ENCODE data around the gene TRIM15. TPM values are rescaled to one million over a fixed set of nuclear protein-coding genes. Genes with fewer than 3 reads are reported as not detected.
A peak's percentile ranks its signal among the peaks of the same experiment; 100 is the strongest.

TRIM15 gene
- total RNA-seq, 1 donor = not detected

DNA sequence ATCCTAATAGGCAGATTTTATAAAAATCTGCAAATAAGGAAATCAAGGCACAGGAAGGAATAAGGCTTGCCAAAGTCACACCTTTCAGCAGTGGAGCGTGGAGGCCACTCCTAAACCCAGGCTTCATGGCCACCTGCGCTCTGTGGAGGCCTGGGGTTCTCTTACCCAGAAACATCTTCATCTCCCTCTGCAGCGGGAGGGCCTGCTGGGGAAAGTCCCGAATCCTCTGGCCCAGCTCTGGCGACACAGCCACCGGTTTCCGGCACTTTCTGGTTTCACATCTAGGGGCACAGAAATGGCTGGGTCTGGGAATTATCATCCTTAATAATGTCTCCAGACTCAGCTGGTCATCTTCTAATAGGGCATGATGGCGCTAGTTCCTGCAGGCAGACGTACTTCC is 6.6 kb upstream of the TRIM15 start:
- TF ChIP-seq, protein P1, sequence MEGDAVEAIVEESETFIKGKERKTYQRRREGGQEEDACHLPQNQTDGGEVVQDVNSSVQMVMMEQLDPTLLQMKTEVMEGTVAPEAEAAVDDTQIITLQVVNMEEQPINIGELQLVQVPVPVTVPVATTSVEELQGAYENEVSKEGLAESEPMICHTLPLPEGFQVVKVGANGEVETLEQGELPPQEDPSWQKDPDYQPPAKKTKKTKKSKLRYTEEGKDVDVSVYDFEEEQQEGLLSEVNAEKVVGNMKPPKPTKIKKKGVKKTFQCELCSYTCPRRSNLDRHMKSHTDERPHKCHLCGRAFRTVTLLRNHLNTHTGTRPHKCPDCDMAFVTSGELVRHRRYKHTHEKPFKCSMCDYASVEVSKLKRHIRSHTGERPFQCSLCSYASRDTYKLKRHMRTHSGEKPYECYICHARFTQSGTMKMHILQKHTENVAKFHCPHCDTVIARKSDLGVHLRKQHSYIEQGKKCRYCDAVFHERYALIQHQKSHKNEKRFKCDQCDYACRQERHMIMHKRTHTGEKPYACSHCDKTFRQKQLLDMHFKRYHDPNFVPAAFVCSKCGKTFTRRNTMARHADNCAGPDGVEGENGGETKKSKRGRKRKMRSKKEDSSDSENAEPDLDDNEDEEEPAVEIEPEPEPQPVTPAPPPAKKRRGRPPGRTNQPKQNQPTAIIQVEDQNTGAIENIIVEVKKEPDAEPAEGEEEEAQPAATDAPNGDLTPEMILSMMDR (IDR thresholded peaks at IDR 0.05; ENCODE audit: insufficient read depth, low read length) = no peak
- no peak for DNase-seq (ENCODE audit: low read depth)
- H3K4me3 ChIP-seq (ENCODE audit: low read depth, low read length) = no peak overlapping the region

DNA sequence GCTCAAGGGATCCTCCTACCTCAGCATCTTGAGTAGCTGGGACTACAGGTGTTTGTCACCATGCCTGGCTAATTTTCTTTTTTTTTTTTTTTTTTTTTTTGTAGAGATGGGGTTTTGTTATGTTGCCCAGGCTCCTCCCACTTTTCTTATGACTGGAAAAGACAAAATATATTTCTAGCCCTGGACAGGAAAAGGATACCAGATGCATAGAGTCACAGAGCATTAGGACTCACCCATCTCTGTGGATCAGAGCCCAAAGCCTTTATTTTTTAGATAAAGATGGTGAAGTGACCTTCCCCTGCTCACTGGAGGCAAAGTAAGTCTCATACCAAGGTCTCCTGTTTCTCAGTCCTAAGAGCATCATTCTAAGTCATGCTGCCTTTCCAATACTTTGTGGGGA is 5.8 kb upstream of the TRIM15 start:
- DNase-seq (ENCODE audit: low read depth) = peak; percentile 28
- TF ChIP-seq, protein P1 (IDR thresholded peaks at IDR 0.05; ENCODE audit: insufficient read depth, low read length) = no peak
- H3K4me3 ChIP-seq (ENCODE audit: low read depth, low read length) = no peak overlapping the region

DNA sequence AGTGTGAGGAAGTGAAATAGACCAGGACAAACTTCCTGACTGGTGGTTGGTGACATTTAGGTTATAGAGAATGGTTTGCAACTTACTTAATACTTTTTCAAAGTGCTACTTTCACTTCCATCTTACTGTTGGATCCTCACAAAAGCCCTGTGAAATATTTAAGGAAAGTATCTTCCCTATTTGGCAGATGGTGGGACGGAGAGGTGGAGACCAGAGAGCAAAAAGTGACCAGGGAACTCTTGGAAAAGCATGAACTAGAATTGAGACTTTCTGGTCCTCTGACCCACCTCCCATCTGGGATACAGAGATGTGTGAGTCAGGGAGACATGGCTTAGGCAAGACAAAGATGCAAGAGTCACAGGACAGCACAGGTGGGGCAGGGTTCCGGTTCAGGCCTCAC is 5.3 kb upstream of the TRIM15 start:
- no peak overlapping the region for H3K4me3 ChIP-seq (ENCODE audit: low read depth, low read length)
- no peak for DNase-seq (ENCODE audit: low read depth)
- TF ChIP-seq, protein P1 (IDR thresholded peaks at IDR 0.05; ENCODE audit: insufficient read depth, low read length) = no peak

DNA sequence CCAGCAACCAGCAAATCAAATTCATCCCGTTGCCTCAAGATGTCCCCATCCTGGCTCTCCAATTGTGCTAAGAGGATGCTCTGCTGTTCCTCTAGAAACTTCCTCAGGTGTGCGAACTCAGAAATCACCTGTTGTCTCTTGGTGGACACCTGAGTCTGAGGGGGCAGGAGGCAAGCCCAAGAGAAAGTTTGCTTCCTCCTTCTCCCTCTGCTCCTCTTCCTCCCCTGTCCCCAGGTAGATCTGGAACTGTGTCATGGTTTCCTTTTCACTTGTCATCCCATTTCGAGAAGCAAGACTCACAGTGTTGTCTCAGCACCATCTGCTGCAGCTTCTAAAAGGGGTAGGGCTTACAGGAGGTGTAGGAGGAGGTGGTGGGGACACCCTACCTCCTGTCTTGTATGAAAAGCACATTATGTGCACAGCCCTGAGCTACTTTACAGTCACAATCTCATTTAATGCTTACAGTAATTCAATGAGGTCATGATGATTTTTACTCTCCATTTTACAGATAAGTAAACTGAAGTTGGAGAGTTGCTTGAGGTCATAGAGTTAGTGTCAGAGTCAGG is 4.8 kb upstream of the TRIM15 start:
- TF ChIP-seq, protein P1 (IDR thresholded peaks at IDR 0.05; ENCODE audit: insufficient read depth, low read length) = no peak
- H3K4me3 ChIP-seq (ENCODE audit: low read depth, low read length) = no peak overlapping the region
- DNase-seq (ENCODE audit: low read depth) = no peak

DNA sequence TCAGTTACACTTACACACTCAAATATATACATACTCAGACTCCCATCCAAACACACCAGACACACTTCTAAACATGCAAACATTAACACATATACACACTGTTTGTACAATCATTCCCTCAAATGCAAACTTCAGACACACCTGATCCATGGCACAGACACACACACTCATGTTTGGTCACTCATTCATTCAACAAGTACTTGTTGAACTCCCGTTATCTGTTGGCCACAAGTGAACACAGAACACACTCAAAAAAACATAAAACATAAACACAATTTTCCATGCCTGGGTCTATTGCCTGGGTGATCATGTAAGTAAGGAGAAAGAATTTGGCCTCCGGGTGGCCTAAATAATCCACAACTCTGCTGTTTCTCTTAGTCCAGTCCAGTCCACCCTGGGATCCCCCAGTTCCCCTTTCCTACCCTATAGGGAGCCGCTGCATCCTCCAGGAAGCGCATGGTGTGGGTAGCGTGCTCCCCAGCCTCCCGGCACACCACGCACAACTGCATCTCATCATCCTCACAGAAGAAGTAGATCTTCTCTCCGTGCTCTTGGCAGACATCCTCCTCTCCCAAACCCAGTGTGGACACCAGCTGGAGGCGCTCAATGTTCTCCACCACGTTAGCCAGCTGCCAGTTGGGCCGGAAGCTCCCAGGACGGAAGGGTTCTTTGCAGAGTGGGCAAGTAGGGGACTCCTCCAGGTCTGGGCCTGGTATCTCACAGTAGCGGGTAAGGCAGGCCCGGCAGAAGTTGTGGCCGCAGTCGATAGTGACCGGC is 3.1 kb upstream of the TRIM15 start:
- no peak overlapping the region for H3K4me3 ChIP-seq (ENCODE audit: low read depth, low read length)
- no peak for DNase-seq (ENCODE audit: low read depth)
- TF ChIP-seq, protein P1 (IDR thresholded peaks at IDR 0.05; ENCODE audit: insufficient read depth, low read length) = no peak

DNA sequence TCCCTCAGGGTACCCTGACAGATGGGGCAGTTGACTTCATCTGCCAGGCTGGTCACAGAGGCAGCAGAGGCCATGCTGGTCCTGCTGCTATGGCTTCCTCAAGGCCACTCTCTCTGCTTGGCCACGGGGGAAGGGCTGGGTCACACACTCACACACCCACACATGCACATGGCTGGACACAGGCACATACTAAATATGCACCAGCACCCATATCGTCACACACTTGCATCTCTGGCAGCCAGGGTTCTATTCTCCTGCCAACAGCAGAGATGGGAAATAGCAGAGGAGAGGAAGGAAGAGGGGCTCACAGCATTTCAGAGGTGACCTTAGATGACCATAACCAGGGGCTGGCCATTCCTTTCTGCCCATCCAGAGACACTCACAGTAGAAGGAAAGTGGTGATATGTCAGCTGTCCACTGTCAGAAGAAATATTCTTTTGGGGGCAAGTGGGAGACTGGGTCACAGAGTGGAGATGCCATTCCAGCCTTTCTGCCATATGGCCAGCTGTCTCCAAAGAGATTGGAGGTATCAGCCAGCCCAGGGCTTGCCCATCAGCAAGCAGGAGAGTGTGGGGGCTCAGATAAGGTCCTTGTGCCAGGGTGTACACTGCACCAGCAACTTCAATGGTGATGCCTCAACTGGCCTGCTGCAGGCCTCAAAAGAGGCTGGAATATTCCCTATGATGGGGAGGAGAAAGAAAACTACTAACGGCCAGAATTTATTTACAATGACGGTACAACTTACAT is 2.4 kb upstream of the TRIM15 start, which contains the start of gene TRIM10:
Gene TRIM10 (minus strand): TSS at position 427 of the 747 bp plus-strand sequence. CDS start 353 bp downstream, at position 74.
- H3K4me3 ChIP-seq (ENCODE audit: low read depth, low read length) = no peak within 1 kb of the TSS
- TF ChIP-seq, protein P1 (IDR thresholded peaks at IDR 0.05; ENCODE audit: insufficient read depth, low read length) = no peak
- DNase-seq (ENCODE audit: low read depth) = no peak

All from fibroblast of the aortic adventitia (primary cell).